HG03520 (cell line): ENCODE measurements around the gene AGO1.
"Not testable (repeated sequence)": the region's sequence is repeated elsewhere in the genome, so short reads cannot be mapped to it uniquely, and the experiment has no call there.

Experiments used
- ATAC-seq: cut with Tn5 transposase; IDR thresholded peaks from one replicate; pipeline ENCODE4 v1.9.1; 2021; ENCODE audit warnings: mild to moderate bottlenecking, moderate library complexity; ENCODE audit not compliant: unreplicated experiment

Gene AGO1

DNA sequence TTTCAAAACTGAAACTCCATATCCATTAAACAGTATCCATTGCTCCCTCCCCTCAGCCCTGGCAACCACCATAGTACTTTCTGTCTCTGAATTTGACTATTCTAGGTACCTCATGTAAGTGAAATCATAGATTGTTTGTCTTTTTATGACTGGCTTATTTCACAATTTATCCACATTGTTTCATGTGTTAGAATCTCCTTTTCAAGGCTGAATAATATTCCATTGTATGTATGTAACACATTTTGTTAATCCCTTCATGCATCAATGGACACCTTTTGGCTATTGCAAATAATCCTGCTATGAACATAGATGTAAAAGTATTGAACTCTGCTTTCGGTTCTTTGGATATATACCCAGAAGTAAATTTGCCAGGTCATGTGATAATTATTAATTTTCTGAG lies 85.4 kb downstream of the AGO1 start:
- no peak for ATAC-seq

DNA sequence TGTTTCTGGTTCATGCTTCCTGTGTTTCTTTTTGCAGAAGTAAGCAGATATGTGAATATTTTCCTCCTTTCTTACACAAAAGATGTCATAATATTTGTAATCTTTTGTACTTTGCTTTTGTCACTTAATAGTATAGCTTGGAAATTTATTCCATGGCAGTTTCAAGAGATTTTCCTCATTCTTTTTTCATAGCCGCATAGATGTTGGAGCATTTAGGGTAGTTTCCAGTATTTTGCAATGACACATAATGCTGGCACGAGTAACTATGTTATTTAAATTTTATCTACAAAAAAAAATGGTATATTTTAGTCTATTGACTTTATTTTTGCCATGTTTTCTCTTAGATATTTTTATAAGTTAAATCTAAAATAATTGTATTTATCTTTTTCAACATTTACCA lies 88.6 kb downstream of the AGO1 start:
- no peak for ATAC-seq

DNA sequence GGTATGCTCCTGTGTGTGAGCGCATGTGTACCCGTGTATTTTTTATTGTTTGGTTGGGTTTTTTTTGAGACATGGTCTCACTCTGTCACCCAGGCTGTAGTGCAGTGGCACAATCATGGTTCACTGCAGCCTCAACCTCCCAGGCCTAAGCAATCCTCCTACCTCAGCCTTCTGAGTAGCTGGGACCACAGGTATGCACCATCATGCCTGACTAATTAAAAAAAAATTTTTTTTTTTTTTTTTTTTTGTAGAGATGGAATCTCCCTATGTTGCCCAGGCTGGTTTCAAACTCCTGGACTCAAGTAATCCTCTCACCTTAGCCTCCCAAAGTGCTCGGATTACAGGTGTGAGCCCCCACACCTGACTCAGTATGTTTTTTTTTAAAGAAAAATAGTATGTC lies 89.6 kb downstream of the AGO1 start:
- ATAC-seq: not testable (repeated sequence)

DNA sequence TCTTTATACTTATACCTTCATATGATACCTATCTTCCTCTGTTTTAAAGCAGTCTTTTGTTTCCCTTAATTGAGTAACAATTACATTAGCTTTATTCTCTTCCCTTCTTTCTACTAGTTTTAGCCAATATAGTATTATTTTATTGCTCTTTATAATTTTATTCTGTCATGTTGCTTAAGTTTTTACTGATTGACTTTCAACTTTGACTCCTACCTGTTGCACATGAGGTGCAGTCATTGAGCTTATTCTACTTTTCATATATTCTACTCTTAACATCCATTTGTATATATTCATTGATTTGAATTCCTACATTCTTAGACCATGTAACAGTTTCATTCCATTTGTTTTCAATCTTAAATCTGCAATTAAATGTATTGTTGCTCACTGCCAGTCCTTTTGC lies 97.1 kb downstream of the AGO1 start:
- no peak for ATAC-seq
